Stimulated activated CD4-positive, alpha-beta T cell treated with anti-CD3 and anti-CD28 coated beads, Interleukin-12 subunit alpha, Interleukin-12 subunit beta, amount 100 ng/mL, for 4 hours (primary cell): ENCODE results near the gene SCNN1A.
A peak's percentile ranks its signal among the peaks of the same experiment; 100 is the strongest.

Experiments
- DNase-seq: peaks from one replicate; pipeline ENCODE4 v3.0.0-alpha.2; 2020

The SCNN1A gene

DNA sequence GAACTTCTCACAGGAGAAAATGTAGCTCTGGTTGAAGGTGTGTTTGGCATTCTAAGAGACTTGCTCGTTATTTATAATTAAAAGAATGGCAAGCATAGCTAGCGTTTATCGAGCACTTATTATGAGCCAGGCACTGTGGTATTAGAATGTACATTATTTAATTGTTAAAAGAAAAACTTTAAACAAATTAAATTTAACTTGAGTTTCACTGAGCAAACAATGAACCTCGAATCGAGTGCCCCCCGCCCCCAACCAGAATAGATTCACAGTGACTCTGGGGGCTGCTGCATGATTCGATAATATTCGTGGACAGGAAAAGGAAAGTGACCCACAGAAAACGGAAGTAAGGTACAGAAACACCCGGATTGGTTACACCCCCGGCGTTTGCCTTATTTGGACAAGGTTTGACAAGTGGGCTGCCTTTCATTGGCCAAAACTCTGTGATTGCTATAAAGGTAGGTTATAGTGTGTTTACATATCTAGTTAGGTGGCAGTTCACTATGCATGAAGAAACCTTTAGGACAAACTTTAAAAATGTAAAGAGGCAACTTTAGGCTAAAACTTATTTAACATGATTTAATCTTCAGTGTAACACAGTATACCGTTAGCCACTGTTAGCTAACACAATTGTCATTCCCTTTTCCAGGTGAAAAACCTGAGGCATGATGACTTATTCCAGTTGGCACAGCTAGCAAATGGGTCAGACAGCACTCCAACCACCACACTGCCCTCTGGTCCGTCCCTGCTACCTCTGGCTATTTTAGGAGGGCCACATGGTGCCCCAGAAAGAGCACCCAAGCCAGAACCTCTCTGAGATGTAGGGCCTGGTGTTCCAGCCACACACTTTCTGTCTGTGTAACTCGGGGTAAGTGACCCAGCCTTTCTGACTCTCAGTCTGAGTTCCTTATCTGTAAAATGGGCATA lies 7.1 kb downstream of the SCNN1A start:
- no peak for DNase-seq

DNA sequence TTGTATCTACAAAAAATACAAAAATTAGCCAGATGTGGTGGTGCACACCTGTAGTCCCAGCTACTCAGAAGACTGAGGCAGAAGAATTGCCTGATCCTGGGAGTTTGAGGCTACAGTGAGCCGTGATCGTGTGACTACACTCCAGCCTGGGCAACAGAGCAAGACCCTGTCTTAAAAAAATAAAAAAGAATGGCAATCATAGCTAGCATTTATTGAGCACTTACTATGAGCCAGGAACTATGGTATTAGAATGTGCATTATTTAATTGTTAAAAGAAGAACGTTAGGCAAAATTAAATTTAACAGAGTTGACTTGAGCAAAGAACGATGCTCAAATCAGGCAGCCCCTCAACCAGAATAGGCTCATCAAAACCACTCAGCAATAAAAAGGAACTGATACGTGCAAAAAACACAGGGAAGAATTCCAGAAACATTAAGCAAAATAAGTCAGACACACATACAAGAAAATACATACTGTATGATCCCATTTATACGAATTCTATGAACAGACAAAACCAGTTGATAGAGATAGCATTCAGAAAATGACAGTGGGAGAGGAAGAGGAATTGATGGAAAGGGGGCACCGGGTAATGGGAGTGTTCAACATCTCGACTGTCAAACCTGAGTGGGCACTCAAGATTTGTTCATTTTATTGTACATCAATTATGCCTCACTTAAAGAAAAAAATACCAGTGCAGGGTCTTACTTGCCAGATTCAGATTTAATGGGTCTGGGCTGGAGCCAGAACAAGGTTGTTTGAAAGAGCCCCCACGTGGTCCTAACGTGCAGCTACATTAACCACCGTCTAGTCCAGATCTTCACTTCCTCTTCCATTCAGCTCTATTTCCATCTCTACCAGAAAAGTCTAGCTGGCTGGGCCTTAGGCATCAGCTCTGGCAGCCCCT lies 8.0 kb downstream of the SCNN1A start:
- DNase-seq, result no peak

DNA sequence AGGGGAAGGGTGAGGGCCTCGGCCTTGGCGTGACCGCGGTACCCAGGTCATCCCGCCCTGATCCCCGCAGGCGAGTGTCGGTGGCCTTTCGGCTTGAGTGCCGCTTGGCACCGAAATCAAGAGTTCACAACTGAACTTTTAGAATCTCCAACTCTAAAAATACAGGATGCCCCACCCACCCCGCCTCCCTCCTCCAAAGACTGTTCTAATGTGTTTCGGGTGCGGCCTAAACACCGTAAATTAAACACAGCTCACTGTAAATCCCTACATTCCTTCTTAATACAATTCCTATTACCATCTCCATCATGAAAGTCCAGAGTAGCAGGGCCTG lies 11.4 kb downstream of the SCNN1A start:
- peak; percentile 25 for DNase-seq

DNA sequence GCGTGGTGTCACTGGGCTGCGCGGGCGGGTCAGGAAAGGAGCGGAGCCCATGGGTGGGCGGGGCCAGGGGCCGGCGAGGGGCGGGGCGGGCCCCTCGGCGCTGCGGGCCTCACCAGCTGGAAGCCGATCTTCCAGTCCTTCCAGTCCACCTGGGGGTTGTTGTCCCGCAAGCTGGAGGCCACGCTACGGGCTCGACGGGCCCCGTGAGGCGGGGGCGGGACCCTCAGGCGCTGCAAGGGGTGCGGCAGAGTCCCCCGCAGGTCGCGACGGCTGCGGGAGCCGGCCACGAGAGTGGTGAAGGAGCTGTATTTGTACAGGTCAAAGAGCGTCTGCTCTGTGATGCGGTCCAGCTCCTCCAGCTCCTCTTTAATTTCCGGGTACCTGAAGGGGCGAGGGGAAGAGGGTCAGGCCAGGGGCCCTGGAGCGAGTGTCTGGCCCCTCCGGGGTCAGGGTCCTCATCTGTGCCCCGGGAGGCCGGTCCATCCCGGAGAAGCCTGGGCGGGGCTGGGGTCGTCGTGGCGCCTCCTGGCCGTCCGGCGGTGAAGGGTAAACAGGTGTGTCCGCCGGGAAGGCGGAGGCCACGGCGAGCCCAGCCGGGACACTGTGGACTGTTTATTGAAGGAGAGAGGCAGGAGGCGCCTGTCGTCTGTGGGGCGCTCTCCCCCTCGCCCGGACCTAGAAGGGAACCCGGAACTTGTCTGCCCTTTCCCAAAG lies 11.9 kb downstream of the SCNN1A start:
- DNase-seq, result peak; percentile 75

DNA sequence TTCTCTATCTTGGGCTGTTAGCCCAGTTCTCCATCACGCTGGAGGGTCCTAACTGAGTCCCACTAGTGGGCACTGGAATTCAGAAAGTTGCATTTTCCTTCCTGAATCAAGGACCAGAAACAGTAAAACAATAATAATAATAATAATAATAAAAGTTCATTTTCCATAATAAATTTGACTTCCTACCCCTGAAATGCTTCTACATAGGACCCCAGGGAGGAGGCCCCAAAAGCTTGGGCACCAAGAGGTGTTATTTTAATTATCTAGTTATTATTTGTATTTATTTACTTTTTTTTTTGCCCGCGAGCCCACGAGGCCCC lies 12.4 kb downstream of the SCNN1A start:
- DNase-seq, result no peak

DNA sequence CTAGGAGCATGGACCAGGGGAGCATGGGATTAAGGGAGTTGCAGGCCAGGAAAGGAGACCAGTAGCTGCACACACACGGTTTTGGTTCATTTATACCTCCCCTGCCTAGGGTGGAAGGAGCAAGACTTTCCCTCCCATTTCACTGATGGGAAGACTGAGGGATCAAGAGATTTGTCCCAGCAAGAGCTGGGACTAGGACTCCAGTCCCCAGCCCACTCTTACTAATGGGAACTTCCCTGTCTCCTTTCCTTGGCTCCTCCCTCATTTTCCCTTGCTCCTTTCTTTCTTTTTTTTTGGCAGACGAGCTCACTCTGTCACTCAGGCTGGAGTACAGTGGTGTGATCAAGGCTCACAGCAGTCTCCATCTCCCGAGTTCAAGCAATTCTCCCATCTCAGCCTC lies 13.0 kb downstream of the SCNN1A start:
- DNase-seq, result no peak

DNA sequence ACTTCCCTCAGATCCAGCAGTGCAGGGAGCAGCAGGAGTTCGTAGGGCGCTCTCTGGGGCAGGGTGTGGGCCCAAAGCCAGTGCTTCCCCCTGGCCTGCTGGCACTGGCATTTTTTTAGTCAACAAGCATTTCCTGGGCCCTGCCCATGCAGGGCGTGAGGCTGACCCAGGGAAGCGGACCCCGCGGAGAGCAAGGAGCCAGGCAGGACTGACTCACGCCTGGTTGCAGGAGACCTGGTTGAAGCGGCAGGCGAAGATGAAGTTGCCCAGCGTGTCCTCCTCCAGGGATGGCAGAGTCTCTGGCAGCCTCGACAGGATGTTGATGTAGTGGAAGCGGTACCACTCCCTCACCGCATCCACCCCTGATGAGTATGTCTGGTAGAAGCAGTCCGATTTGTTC lies 13.5 kb downstream of the SCNN1A start:
- DNase-seq, result no peak

DNA sequence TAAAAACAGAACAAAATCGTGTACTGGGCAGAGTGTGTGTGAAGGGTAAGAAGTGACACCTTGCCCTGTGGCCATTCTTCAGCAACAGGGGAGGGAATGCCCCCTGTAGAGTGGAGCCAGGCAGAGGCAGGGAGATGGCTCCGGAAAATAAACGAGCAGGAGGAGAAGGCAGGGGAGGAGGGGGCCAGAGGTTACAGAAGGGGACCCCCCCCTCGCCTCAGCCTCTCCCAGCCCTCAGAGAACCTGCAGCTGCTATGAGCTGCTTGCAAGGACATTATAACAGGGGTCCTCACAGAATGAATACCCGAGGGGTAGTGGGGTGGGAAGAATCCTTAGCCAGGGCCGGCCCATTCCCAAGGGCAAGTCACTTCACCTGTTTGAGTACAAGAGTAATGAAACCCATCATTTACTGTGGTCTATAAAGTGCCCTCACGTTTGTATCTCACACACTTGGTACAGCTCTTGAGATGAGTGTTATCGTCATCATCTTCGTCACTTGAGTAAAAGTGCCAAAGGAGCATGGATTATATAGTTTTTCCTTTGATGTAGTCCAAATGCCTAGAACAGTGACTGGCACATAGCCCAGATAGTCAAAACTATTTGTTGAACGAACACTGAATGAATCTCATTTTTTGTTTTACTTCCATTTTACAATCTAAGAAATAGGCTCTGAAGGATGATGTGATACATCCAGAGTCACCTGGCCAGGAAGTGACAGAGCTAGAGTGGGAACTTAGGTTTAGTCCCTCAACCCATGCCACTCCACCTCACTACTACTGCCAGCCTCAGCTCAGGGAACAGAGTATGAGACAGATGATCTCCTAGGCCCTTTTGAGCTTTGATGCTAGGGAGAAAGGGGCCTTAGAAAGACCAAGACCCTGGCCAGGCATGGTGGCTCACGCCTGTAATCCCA lies 14.5 kb downstream of the SCNN1A start:
- no peak for DNase-seq

DNA sequence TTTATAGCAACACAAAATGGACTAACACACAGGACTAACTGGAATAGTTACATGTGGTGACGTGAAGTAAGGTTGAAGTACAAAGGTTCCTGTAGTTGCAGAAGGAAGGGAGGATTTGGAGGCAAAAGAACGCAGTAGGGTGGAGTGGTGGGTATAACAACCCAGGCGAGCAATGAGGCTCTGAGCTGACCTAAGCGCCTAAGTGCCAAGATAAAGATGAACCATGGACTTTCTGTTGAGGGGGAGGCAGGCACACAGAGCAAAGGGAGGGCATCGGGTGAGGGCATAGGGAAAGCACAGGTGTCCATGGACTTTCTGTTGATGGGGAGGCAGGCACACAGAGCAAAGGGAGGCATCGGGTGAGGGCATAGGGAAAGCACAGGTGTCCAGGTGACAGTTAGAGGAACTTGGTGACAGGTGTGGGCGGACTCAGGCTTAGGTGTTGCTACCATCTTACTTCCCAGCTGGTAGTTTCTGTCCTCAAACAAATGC lies 15.2 kb downstream of the SCNN1A start:
- no peak for DNase-seq

DNA sequence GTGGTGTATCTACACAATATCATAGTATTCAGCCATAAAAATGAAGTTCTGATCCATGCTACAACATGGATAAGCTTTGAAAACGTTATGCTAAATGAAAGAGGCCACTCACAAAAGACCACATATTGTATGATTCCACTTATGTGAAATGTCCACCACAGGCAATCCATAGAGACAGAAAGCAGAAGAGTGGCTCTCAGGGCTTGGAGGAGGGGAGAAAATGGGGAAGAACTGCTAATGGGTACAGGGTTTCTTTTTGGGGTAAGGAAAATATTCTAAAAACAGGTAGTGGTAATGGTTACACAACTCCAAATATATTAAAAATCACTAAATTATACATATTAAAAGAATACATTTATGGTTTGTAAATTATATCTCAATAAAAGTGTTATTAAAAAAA lies 16.5 kb downstream of the SCNN1A start:
- DNase-seq, result no peak

DNA sequence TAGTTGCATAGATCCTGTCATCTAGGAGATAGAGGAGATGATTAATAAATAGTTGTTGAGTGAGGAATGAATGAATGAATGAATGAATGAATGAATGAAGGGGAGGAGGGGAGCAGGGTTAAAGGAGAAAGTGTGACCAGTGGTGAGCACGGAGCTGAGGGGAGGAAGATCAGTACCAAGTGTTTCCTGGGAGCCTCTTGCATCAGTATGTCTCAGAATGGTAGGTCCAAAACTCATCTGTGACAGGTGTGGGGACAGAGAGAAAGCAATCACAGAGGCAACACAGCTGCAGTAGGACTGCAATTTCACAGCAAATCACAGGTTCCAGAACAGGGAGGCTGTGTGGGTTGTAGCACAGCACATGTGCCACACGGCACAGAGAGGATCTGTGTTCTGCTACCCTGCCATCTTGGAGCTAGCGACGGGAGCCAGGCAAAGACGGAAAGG lies 19.0 kb downstream of the SCNN1A start:
- no peak for DNase-seq

DNA sequence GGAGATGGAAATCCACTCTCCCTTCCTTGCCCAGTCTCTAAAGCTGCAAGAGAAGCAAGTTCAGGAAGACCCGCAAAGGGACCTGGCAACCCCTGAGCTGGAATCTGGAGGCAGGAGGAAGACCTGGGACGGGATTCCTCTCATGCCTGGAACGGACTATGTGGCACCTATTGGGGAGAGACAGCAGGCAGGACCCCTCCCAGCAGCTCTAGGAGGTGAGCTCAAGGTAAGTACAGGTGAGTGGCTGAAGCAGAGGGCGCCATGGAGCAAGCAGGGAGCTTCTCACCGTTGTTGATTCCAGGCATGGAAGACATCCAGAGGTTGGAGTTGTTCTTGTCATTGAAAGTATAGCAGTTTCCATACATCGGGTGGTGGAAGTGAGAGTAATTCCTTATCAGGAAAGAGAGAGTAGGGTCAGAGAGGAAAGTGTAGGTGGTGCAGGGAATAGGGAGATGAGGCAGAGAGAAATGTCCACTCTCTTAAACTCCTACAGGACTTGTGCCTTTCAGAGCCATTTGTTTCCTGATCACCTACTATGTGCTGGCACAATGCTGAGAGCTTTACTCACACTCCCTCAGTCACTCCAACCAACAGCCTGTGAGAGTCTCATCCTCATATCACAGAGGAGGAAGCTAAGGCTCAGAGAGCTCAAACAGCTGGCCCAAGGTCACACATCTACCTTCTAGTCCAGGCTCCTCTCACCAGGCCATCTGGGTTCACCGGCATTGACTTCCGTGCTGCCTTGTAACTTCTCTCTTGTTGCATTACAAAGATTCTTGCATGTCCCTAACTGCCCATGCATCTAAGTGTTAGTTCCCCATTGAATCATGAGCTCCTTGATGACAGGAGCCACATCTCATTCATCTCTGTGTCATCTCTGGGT lies 19.6 kb downstream of the SCNN1A start:
- no peak for DNase-seq

DNA sequence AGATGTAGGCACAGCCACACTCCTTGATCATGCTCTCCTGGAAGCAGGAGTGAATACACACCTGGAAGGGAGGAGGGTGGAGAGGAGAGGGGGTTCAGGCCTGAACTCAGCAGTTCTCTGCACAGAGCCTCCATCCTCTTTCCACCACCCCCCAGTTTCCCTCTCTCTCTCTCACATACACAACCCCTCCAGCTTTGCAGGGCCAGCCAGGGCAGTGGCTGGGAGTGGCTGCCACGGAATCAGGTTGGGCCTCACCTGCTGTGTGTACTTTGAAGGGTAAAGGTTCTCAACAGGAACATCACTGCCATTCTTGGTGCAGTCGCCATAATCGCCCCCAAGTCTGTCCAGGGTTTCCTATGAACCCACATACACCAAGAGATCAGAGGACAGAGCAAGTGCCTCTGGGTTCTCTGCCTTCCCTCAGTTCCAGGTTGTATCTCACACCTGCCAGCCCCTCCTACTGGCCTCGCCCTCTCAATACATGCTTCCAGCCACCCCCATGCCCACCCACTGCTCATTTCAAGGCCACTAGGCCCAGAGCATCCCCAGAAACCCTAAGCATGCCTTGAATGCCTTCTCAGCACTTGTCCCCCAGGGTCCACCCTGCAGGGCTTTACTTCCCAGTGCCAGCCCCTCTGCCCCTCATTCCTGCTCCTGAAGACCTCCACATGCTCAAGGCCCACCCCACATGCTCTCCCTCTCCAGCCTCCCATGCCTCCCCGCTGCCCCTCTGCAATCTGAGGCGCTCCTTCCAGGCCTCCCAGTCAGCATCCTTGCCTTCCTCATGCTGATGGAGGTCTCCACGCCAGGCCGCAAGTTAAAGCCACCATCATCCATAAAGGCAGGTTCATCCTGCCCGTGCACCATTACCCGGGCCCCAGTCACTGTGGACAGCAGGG lies 20.6 kb downstream of the SCNN1A start:
- no peak for DNase-seq

DNA sequence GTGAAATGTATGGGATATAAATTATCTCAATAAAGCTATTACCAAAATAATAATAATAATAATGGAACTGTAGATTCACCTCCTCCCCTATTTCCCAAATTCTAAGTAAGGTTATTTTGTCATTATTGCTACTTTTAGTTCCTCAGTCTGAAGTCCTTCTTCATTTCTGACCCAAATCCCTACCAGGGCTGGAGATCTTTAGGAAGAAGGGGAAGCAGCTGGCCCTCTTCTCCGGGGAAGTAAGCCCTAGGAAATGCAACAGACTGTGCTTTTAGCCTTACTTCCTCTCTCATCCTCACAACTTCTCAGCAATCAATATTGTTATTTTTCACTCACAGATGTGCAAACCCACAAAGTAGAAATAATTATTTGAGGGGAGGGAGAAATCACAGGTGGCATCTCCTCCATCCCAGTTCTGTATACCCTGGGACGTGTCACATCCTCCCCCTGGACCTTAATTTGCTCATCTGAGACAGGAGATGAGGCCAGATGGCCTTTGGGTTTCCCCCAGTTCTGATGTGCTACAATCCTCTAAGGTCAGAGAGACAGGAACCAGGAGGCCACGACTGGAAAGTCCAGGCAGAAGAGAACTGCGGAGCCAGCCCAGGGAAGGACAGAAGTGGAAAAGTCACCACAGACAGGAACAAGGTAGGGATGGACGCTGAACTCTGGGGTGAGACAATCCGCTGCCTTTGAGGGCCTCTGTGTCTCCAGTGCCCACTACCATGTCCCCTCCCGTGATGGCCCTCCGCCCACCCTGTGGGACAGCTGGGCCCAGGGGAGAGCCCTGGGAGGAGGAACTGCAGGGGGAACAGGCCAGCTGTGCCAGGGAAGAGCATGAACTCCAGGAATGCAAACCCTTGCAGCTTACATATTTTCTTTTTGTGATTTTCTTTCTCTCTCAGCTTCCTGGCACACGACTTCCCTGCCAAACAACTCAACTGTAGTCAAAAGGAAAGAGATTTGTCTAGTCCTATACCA lies 22.9 kb downstream of the SCNN1A start:
- DNase-seq, result no peak

DNA sequence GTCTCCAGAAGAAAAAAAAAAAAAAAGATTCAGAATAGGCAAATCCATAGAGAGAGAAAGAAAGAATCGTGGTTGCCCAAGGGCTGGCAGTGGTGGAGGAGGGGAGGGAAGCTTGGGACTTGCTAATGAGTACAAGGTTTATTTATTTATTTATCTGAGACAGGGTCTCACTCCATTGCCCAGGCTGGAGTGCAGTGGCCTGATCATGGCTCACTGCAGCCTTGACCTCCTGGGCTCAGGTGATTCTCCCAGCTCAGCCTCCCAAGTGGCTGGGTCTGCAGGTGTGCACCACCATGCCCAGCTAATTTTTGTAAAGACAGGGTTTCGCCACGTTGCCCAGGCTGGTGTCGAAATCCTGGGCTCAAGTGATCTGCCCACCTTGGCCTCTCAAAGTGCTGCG lies 23.7 kb downstream of the SCNN1A start:
- DNase-seq, result no peak

DNA sequence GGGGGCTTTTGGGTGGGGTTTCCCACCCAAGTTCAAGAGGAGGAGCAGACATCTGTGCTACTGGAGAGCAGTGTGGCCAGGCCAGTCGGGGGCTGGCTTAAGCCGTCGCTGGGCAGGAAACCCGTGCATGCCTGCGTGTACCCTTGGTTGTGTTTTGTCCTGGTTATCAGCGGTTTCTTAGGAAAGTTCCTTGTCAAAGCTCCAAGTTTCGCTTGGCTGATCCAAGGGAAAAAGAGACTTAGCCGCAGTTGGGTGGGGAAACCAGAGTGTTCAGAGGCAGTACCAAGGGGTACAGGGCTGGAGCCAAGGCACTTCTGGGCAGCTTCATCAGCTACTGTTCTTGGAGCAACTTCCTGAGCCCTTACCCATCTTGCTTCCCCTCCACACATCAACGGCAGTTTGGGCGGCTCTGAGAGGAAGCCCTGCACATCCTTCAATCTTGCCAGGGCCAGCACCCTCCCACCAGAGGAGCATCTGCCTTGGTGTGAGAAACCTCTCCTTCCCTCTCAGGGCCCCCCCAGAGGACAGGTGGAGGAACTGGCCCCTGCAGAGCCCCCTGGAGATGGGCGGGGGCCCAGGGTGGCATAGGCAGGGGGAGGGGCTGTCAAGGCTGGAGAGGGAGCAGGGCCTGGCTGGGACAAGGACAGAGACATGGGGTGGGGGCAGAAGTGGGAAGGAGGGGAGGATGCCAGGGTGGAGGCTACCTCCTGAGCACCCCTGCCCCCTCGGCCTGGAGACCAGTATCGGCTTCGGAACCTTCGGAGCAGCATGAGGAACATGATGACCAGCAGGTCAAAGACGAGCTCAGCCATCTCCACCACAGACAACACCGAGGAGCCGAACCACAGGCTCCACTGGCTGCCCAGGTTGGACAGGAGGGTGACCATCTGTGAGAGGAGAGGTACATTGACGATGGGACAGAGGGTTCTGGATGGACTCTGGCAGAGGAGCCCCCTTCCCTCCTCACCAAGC lies 27.7 kb downstream of the SCNN1A start:
- DNase-seq, result no peak

DNA sequence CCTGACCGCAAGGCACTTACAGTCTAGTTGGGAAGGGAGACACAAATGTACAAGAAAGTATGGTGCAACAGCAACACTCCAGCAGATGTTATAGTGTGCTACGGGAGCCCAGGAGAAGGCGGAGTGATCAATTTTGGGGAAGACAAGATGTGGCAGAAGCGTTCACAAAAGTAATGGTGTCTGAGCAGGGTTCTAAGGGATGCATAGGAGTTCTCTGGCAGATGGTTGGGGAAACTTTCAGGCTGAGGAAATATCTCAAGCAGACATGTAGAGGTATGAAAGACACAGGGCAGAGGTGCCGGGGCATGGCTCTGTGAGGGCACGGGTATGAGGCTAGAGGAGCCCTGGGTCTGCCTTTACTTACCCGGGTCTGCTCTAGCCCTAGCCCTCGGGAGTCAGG lies 28.4 kb downstream of the SCNN1A start:
- no peak for DNase-seq
